ENCODE data around the gene PLA2G1B.

DNA sequence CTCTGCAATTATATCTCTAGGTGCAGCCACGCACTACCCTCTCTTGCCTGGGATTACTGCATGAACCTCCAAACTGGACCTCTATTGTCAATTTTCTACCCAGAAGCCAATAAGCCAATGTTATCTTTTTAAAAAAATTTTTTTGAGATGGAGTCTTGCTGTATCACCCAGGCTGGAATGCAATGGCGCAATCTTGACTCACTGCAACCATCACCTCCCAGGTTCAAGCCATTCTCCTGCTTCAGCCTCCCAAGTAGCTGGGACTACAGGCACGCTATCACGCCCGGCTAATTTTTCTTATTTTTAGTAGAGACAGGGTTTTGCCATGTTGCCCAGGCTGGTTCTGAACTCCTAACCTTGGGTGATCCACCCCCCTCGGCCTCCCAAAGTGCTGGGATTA is 50.8 kb downstream of the PLA2G1B start:
- TF ChIP-seq, protein P1, sequence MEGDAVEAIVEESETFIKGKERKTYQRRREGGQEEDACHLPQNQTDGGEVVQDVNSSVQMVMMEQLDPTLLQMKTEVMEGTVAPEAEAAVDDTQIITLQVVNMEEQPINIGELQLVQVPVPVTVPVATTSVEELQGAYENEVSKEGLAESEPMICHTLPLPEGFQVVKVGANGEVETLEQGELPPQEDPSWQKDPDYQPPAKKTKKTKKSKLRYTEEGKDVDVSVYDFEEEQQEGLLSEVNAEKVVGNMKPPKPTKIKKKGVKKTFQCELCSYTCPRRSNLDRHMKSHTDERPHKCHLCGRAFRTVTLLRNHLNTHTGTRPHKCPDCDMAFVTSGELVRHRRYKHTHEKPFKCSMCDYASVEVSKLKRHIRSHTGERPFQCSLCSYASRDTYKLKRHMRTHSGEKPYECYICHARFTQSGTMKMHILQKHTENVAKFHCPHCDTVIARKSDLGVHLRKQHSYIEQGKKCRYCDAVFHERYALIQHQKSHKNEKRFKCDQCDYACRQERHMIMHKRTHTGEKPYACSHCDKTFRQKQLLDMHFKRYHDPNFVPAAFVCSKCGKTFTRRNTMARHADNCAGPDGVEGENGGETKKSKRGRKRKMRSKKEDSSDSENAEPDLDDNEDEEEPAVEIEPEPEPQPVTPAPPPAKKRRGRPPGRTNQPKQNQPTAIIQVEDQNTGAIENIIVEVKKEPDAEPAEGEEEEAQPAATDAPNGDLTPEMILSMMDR (IDR thresholded peaks at IDR 0.05), result no peak
- no peak for TF ChIP-seq POLR2A (IDR thresholded peaks at IDR 0.05)
